ENCODE measurements around the gene MAP2K5. TPM values are rescaled to one million over a fixed set of nuclear protein-coding genes. Genes with fewer than 3 reads are reported as not detected.

MAP2K5 gene
- total RNA-seq, 1 donor from 2014 or later, result 19.6 TPM

GRCh38 chr15:67750371-67750770 lies 207.9 kb downstream of the MAP2K5 start:
- Mint-ChIP-seq H3K9me3 (peaks cover 4% of the 10 kb centered on the region), H3K36me3 (ENCODE audit: low read depth) (no peaks in the 10 kb centered on the region), H3K4me1 (peaks cover 3% of the 10 kb centered on the region), H3K27ac (ENCODE audit: unreplicated experiment) (no peak overlapping the region), H3K4me3 (no peak overlapping the region), H3K27me3 (ENCODE audit: low read depth) (no peaks in the 10 kb centered on the region)
- no peak for DNase-seq (ENCODE audit: low read depth, low spot score)
- no peak for TF ChIP-seq CTCF (conservative IDR thresholded peaks at IDR 0.05)

- Mint-ChIP-seq H3K27me3 (ENCODE audit: low read depth) (no peaks in the 10 kb centered on the region), H3K4me3 (no peak overlapping the region), H3K9me3 (peaks cover 6% of the 10 kb centered on the region), H3K36me3 (ENCODE audit: low read depth) (no peaks in the 10 kb centered on the region), H3K4me1 (peaks cover 18% of the 10 kb centered on the region), H3K27ac (ENCODE audit: unreplicated experiment) (no peak overlapping the region)
- DNase-seq (ENCODE audit: low read depth, low spot score), result no peak
- TF ChIP-seq CTCF (conservative IDR thresholded peaks at IDR 0.05), result no peak
These were observed 211.4 kb downstream of the MAP2K5 start for GRCh38 chr15:67753891-67754290.

GRCh38 chr15:67755264-67755663 lies 212.8 kb downstream of the MAP2K5 start:
- TF ChIP-seq CTCF (conservative IDR thresholded peaks at IDR 0.05), result no peak
- Mint-ChIP-seq H3K36me3 (ENCODE audit: low read depth) (no peaks in the 10 kb centered on the region), H3K4me1 (peaks cover 18% of the 10 kb centered on the region), H3K27ac (ENCODE audit: unreplicated experiment) (no peak overlapping the region), H3K27me3 (ENCODE audit: low read depth) (no peaks in the 10 kb centered on the region), H3K9me3 (peaks cover 6% of the 10 kb centered on the region), H3K4me3 (no peak overlapping the region)
- DNase-seq (ENCODE audit: low read depth, low spot score), result no peak

- no peak for DNase-seq (ENCODE audit: low read depth, low spot score)
- H3K27me3 Mint-ChIP-seq (ENCODE audit: low read depth), result no peaks in the 10 kb centered on the region
- H3K36me3 Mint-ChIP-seq (ENCODE audit: low read depth), result no peaks in the 10 kb centered on the region
- H3K27ac Mint-ChIP-seq (ENCODE audit: unreplicated experiment), result peak overlapping the region; percentile 7
- peaks cover 23% of the 10 kb centered on the region for H3K4me1 Mint-ChIP-seq
- H3K9me3 Mint-ChIP-seq, result peaks cover 4% of the 10 kb centered on the region
- no peak for TF ChIP-seq CTCF (conservative IDR thresholded peaks at IDR 0.05)
- no peak overlapping the region for H3K4me3 Mint-ChIP-seq
These were observed 213.4 kb downstream of the MAP2K5 start for GRCh38 chr15:67755936-67756335.

- no peaks in the 10 kb centered on the region for H3K27me3 Mint-ChIP-seq (ENCODE audit: low read depth)
- TF ChIP-seq CTCF (conservative IDR thresholded peaks at IDR 0.05), result no peak
- no peak overlapping the region for H3K27ac Mint-ChIP-seq (ENCODE audit: unreplicated experiment)
- no peak for DNase-seq (ENCODE audit: low read depth, low spot score)
- H3K4me3 Mint-ChIP-seq, result no peak overlapping the region
- H3K9me3 Mint-ChIP-seq, result peaks cover 4% of the 10 kb centered on the region
- peaks cover 37% of the 10 kb centered on the region for H3K4me1 Mint-ChIP-seq
- no peaks in the 10 kb centered on the region for H3K36me3 Mint-ChIP-seq (ENCODE audit: low read depth)
These were observed 216.3 kb downstream of the MAP2K5 start for GRCh38 chr15:67758619-67759300.

Data from neural crest cell (in vitro differentiated cells).